ELR (cell line): ENCODE results near the gene TCP11.
"Not testable (repeated sequence)": the region's sequence is repeated elsewhere in the genome, so short reads cannot be mapped to it uniquely, and the experiment has no call there.

Experiments
- DNase-seq: peaks from one replicate; pipeline ENCODE4 v3.0.0-alpha.2; 2015; ENCODE audit warnings: low read depth

Gene TCP11

DNA sequence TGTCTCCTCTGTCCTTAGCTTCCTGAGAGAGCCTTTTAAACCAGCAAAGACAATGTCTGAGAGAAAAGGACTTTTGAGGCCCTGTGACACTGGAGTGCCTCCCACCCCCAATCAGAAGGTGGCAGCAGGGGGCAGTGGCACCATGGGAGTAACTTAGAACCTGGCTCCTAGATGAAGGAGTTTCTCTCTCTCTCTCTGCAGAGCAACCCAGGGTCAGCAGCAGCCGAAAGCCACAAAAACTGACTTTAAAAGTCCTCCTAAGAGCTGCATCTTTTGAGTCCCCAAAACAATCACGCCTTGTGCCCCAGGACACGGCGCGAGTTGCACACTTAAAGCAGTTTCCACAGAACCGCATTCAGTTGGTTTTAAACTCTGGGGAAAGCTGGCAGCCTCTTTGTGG, 5.3 kb upstream of the TCP11 start:
- peak; percentile 77 for DNase-seq

DNA sequence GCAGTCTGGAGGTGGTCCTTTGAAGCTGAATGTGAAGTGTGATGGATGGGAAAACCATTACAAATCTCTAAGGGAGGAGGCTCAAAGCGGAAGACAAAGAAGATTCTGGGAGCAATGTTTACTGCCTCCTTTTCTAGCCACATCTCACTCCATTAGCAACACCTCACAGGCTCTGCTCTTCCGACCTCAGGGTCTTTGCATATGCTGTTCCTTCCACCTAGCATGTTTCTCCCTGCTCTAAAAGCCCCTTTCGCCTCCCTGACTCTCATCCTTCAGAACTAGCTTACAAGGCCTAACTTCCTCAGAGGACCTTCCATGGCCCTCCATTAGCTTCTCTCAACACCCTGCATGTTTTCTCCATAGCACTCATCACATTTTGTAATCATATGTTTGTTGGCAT, 4.6 kb upstream of the TCP11 start:
- DNase-seq, result no peak

DNA sequence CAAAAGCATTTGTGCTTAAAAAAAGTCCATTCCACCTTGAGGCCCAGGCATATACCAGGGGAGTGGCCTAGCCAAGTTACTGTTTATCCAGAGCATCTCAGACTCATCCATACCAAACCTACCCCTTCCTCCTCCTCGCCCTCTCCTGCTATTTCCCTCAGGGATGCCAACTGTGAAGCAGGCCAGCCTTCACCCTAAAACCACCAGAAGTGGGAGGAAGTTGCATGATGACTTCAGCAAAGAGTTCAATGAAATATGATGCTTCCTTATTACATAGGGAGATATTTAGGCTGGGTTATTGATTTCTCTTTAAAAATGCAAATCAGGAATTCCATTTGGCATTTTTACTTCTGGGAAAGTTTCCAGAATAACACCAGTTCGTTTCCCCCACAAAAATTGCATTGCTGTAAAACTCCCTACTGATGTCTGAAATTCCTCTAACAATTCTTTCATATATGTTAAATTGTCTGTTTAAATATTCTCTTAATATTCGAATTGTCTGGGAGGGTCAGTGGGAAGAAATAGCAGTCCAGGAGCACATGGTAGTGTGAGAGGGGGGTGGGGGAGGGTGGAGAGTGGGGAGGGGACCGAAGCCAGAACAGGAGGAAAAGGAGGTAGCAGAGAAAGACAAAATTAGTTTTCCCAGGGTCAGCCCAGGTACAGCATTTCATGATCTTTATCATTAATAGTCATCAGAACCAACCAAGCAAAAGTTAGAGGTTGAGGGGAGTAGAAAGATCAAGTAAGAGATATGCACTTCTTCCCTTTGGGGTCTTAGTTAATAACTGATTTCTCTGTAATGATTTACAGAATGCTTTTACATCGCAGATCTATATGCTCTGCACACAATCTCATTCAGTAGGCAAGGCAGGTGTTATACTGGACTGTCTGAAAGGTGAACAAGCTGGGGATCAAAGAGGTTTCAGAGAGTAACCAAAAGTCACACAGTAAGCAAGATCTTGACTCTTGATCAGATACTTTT, 1.7 kb upstream of the TCP11 start:
- peak; percentile 38 for DNase-seq

DNA sequence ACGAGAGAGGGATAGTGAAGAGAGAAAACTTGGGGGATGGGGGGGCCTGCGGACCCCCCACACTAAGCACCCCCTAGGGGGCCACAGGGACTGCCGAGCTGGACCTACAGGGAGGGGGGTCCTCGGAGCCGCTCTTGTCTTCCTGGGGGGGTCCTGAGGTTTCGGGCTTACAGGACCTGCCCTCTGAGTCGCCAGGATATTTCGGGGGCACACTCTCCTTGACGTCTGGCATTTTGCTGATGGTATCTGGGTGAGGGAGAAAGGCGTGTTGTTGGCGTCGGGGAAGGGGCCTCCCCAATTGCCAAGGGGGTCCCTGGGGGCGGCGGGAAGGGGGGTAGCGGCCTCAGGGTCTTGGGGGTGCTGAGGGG, 516 bp downstream of the TCP11 start:
- no peak for DNase-seq

DNA sequence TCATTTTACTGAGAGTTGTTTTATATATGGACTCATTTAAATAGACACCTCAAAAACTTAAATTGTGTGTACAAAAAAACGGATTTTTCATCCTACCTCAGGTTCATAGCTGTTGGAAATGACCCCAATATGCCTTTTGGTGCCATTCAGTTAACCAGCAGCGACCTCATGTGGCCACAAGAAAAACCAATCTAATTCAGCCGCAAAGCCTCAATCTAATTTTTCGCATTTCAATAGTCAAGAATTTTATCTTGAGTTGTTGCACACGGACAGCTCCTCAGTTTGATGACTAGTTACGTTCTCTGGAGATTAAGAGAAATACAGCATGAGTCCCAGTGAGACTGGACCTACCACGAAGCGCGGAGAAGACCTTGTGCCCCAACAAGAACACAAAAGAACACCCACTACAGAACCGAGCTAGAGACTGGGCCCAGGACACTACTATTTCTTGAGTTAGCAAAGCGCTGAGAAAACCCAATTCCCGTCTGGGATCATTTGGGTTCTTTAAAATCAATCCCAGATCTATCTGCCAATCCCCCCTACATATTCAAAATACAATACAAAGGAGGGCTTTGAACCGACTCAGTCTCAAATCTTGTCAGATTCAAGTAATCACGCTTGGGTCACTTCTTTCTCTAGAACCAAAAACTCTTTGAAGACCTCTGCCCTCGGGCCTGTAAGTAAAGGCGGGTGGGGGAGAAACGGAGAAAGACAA, 1.1 kb downstream of the TCP11 start:
- peak; percentile 79 for DNase-seq

DNA sequence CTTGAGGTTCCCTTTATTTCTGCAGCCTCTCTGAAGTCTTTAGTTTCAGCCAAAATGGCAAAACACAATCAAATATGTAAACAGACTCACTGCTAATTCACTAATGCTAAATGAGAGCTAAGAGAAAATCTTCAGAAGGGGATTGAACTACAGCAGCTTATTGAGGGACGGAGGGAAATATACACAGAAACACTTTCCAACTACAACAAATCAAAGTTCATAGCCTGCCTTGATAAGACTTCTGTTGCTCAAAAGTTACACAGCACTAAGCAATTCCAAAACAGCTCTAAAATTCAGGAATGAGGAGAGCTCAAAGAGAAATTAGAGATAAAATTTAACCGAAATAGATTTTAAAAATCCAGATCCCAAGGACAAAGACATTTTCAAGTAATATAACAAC, 1.7 kb downstream of the TCP11 start:
- no peak for DNase-seq

DNA sequence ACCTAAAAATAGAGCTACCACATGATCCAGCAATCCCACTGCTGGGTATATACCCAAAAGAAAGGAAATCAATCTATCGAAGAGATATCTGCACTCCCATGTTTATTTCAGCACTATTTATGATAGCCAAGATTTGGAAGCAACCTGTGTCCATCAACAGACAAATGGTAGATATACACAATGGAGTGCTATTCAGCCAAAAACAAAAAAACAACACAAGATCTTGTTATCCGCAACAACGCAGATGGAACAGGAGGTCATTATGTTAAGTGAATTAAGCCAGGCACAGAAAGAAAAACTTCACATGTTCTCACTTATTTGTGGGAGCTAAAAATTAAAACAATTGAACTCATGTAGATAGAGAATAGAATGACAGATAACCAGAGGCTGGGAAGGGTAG, 2.9 kb downstream of the TCP11 start:
- not testable (repeated sequence) for DNase-seq

DNA sequence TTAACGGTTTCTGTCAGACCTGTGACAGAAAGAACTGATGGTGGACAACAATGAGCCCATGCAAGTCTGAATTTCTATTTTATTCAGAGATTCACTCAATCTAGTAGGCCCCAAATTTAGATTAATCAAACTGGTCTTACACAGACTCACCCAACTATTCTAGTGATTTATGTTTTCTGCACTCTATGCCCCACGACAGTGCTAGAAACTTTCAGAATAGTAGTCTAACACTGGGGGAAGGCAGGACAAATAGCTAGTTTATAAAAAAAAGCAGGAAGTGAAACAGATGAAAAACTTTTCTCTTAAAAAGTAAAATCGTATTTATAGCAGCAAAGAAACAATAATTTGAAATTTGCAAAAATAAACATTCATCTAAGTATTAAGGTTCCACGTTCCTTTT, 5.0 kb downstream of the TCP11 start:
- no peak for DNase-seq

DNA sequence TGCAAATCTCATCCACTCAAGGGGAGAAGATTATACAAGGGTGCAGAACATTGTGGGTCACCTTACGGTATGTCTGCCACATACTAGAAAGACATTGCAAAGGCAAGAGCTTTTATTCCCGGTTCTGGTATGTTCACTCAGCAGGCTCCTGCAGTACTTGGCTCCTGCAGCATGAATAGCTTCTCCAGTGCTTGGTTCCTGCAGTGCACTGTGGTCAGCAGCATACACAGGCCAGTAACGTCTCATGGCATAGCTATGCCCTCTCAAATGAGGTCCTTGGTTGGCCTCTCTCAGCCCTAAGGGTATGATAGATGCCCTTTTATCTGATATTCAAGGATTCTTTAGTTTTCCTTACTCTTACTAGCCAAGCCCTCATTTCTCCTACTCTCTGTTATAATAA, 12.6 kb downstream of the TCP11 start:
- DNase-seq, result peak; percentile 45

DNA sequence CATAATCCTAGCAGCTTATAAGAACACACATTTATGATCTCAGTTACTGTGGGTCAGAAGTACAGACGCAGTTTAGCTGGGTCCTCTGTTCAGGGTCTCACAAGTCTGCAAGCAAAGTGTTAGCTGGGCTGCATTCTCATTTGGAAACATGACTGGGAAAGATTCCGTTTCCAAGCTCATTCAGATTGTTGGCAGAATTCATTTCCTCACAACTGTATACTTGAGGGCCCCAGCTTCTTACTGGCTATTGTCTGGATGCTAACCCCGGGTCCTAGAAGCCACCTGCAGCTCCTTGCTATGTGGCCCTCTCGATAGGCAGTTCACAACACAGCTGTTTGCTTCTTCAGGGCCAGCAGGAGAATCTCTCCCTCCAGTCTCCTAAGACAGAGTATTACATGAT, 13.1 kb downstream of the TCP11 start:
- DNase-seq, result no peak

DNA sequence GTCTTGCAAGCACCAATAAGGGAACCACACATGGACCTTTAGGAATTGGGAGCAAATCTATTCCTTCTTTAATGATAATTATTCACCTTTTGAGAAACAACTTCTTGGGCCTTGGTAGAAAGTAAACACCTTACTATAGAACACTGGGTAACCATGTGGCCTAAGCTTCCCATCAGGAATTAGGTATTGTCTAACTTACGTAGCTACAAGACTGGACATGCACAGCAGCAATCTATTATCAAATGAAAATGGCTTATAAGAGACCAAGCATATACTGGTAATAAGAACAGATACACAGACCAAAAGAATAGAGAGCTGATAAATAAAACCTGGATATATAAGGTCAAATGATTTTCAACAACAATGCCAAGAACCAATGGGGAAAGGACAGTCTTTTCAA, 16.8 kb downstream of the TCP11 start:
- no peak for DNase-seq

DNA sequence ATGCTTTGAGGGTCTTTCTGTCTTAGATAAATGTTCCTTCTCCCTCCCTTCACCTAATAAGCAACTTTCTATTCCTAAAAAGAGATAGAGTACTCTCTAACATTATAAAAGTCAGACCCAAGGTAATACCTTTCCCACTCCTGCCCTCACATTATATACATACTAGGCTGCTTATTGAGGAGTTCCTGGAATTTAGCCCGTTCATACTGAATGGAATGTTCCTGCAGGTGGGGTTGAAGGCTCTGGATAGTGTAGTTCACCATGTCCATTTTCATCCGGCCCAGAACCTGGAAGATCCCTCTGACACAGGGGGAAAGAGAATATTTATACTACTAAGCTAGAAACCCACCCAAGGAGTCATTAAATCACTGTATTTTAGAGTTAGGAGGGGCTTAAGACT, 20.4 kb downstream of the TCP11 start:
- peak; percentile 14 for DNase-seq

DNA sequence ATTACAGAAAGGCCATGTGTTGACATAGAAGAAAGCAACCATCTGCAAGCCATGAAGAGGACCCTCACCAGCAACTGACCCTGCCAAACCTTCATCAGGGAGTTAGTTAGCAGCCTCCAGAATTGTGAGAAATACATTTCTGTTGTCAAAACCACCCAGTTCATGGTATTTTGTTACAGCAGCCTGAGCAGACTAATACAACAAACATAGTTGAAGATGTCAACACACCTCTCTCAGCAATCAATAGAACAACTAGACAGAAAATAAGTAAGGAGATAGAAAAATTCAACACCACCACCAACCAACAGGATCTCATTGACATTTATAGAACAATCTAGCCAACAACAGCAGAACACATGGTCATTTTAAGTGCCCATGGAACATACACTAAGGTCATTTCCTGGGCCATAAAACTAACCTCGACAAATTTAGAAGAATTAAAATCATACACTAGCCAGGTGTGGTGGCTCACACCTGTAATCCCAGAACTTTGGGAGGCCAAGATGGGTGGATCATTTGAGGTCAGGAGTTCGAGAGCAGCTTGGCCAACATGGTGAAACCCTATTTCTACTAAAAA, 32.7 kb downstream of the TCP11 start:
- no peak for DNase-seq

DNA sequence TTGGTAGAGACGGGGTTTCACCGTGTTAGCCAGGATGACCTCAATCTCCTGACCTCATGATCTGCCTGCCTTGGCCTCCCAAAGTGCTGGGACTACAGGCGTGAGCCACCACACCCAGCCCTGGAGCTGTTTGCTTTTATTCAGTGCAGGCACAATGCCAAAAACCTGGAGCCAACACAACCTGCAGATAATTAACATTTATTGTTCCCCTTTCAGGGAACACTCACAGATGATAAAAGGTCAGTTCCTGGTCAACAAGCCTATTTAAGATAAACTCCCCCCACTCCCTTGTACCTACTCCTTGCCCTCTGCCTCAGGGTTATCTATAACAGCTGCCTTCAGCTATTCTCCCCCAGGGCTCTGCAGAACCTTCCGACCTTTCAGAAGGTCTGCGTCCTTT, 33.4 kb downstream of the TCP11 start:
- DNase-seq, result not testable (repeated sequence)

DNA sequence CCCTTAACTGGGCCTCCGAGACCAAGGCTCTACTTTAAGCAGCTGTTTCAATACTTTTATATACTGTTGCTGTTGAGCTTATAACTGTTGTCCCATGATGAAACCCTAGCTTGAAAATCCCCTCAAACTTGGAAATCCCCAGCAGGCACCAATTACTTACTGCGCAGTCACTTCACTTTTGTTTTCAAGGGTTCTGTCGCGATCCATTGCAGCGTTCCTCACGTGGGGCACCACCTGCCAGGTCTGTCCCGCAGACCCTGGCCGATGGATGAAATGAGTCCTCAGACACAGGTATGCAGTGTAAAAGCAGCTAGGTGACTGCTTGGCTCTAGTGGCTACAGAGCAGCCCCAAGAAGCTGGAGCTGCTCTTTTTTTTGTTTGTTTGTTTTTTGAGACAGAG, 33.9 kb downstream of the TCP11 start:
- not testable (repeated sequence) for DNase-seq

DNA sequence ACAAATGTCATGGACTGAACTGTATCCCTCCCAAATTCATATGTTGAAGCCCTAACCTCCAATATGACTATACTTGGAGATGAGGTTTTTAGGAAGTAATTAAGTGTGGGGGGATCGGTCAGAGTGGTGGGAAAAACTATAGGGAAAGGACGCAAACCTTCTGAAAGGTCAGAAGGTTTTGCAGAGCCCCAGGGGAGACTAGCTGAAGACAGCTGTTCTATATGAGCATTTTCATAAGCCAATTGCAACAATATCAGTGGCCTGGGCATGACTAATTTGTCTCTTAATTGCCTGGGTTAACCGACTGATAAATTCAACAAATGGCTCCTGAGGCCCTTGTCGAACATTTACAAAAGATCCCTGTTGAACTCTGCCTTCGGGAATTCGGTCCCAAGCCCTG, 35.1 kb downstream of the TCP11 start:
- not testable (repeated sequence) for DNase-seq

DNA sequence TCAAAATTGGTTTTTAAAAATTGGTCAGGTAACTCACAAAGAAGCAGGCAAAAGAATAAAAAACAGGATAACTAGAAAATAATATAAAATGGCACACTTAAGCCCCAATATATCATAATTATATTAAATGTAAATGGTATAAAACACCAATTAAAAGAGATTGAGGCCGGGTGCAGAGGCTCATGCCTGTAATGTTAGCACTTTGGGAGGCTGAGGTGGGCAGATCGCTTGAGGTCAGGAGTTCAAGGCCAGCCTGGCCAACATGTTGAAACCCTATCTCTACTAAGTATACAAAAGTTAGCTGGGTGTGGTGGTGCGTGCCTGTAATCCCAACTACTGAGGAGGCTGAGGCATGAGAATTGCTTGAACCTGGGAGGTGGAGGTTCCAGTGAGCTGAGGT, 36.1 kb downstream of the TCP11 start:
- DNase-seq, result no peak

DNA sequence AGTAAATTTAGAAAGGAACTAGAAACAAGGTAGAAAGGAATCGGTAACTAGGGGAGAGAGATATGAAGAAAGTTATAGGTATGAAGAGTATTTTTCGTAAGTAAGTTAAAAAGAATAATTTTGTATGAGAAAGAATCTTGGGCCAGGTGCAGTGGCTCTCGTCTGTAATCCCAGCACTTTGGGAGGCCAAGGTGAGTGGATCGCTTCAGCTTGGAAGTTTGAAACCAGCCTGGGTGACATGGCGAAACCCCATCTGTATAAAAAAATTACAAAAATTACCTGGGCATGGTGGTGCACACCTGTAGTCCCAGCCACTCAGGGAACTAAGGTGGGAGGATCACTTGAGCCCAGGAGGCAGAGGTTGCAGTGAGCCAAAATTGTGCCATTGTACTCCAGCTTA, 42.0 kb downstream of the TCP11 start:
- DNase-seq, result no peak

DNA sequence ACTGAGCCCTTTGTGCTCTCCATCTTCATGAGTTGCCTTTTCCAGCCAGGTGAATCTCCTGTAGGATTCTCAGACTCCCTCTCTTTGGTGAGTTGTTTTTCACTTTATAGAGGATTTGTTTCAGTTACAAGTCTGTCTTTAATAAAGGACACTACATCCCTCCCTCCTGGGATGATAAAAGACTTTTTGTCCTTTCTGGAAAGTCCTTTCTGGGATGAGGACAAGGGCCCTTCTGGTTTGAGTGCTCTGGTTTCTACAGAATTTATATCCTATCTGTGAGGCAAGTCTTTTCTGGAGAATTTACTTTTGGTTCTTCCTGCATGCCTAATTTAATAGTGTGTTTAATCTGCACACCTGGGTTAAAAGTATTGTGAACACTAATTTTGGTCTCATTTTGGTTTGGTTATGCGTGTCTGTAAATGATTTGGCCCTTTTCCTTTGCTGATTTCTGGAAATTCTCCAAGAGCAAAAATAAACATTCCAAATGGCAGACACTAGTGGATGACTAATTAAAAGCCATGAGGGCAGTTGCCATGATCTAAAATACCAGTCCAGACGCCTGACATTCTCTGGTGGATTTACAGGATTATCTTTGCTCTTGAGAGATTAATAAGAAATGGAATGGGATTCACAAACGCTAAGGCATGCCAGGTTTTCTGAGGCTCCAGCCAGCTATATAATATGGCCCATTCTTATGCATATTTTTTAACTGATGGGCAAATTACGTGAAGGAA, 44.8 kb downstream of the TCP11 start:
- peak; percentile 83 for DNase-seq

DNA sequence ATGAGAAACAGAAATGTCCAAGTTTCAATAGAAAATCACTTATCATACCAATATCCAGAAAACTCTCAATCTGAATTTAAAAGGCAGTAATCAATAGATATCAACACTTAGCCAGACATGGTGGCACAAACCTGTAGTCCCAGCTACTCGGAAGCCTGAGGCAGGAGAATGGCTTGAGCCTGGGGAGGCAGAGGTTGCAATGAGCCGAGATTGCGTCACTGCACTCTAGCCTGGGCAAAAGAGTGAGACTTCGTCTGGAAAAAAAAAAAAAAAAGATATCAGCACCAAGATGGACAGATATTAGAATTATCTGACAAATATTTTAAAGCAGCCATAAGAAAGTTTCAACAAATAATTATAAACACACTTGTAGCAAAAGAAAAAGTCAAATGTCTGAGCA, 47.0 kb downstream of the TCP11 start:
- DNase-seq, result no peak

DNA sequence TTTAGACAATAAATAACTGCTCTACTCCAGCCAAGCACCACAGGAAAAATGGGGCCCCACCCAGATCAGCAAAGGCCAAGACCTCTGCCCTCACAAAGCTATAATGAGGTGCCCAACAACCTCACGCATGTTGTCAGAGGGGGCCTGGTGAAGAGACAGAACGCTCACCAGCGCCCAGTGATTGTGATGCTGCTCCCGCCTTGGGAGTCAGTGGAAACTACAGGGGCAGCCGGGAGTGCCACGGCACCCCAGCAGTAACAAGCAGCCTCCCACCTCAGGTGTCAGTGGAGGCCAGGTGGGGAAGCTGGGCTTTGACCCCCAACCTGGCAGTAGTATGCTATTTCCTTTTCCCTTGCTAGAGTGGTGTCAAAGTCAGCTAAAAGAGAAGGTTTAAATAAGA, 47.4 kb downstream of the TCP11 start:
- no peak for DNase-seq

DNA sequence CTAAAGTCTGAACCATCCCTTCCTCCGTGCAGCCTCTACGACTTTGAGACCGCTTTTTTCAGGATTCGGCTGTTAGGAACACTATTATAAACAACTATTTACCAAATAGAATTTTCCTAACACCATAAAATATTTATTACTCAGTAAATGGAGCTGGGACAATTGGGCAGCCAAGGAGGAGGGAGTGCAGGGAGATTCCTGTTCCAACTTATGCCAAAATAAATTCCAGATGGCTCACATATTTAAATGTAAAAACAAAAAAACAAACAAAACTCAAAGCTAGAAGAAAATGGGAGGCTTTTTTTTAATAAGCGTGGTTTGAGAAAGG, 48.1 kb downstream of the TCP11 start:
- DNase-seq, result no peak
